K562 (cell line): Measurements from ENCODE around the gene KIF15. TPM values are rescaled to one million over a fixed set of nuclear protein-coding genes. Genes with fewer than 3 reads are reported as not detected.

Source experiments
- ATAC-seq: fragments of 200-7000 bp; cut with Tn5 transposase; 3 replicates; pipeline ENCODE4 v1.9.1; 2020; ENCODE audit warnings: moderate library complexity
- BruUV-seq: library from RNA; stranded (reverse); fragments of 400-500 nt; replicated peaks from 2 replicates; lab custom pipeline; 2021; lab: Mats Ljungman, UMichigan
- CTCF ChIA-PET: fragments of 300-600 bp; formaldehyde crosslinking; extraction: SDS; loops from one replicate; lab custom pipeline; 2021; ENCODE audit warnings: low intra/inter-chr PET ratio; lab: Yijun Ruan, JAX
- POLR2A ChIA-PET: fragments of 300-600, 350-650 bp; sonication (Branson Sonifier 250); formaldehyde crosslinking; extraction: SDS; loops from one replicate; lab custom pipeline; 2021; ENCODE audit warnings: antibody characterized with exemption, inconsistent platforms; lab: Yijun Ruan, JAX
- DNase-seq, 4 experiments: peaks; one replicate each; pipeline versions ENCODE4 v3.0.0 to v3.0.0-alpha.2; 2011 to 2018; ENCODE audit warnings: low spot score in 3 of 4, mixed read lengths in 3 of 4; ENCODE audit errors: extremely low read depth in 1 of 4
- FAIRE-seq: peaks from 2 replicates; lab custom pipeline; 2011; peaks lifted over from hg19 to GRCh38; lab: Jason Lieb, UNC
- H2AFZ ChIP-seq: 2 replicates; pipeline ENCODE4 v1.6.0; 2011; ENCODE audit warnings: low read depth, low read length, control low read depth, inconsistent platforms
- H3K27ac ChIP-seq: fragments of 200-600 bp; 3 replicates; pipeline ENCODE4 v1.8.0; 2011; ENCODE audit warnings: low read depth, mild to moderate bottlenecking, control low read depth, inconsistent platforms, low read length, moderate library complexity, mixed read lengths; ENCODE audit errors: extremely low read depth
- H3K27me3 ChIP-seq, 2 experiments: fragments of 300-600 bp in 1 of 2; 2 replicates in 1 of 2; 3 replicates in 1 of 2; pipeline versions ENCODE4 v1.6.0 to v1.8.0; 2011; ENCODE audit warnings: inconsistent platforms in 2 of 2, low read length in 2 of 2, mild to moderate bottlenecking in 1 of 2, mixed read lengths in 1 of 2, moderate library complexity in 1 of 2; ENCODE audit not compliant: control insufficient read depth in 2 of 2, insufficient read depth in 2 of 2
- H3K36me3 ChIP-seq: fragments of 300-600 bp; 3 replicates; pipeline ENCODE4 v1.8.0; 2011; ENCODE audit warnings: mild to moderate bottlenecking, low read length, inconsistent platforms; ENCODE audit not compliant: control insufficient read depth, insufficient read depth
- H3K4me1 ChIP-seq, 2 experiments: fragments of 200-600 bp in 1 of 2; replicated peaks in 1 of 2; 2 replicates in 1 of 2; 3 replicates in 1 of 2; pipeline versions ENCODE4 v1.5.1 to v1.8.0; 2011; ENCODE audit warnings: inconsistent platforms in 2 of 2, low read length in 2 of 2, mild to moderate bottlenecking in 1 of 2, mixed read lengths in 1 of 2, moderate library complexity in 1 of 2; ENCODE audit not compliant: control insufficient read depth in 2 of 2, insufficient read depth in 2 of 2
- H3K4me2 ChIP-seq: 2 replicates; pipeline ENCODE4 v1.6.1; 2011; ENCODE audit warnings: low read length, control low read depth, inconsistent platforms, mixed read lengths; ENCODE audit not compliant: insufficient read depth
- H3K4me3 ChIP-seq: fragments of 200-600 bp; sonication (generic), shearing (Covaris generic); 2 replicates; pipeline ENCODE4 v1.5.1; 2016; ENCODE audit warnings: control low read depth, inconsistent platforms
- H3K79me2 ChIP-seq: fragments of 200-600 bp; 3 replicates; pipeline ENCODE4 v1.8.0; 2011; ENCODE audit warnings: low read length, inconsistent platforms; ENCODE audit not compliant: control insufficient read depth, insufficient read depth
- H3K9ac ChIP-seq, 2 experiments: 2 replicates each; pipeline versions ENCODE4 v1.6.0 to v1.6.1; 2011; ENCODE audit warnings: low read depth in 2 of 2, low read length in 2 of 2, control low read depth in 1 of 2, inconsistent platforms in 1 of 2, mild to moderate bottlenecking in 1 of 2, mixed read lengths in 1 of 2; ENCODE audit not compliant: insufficient read depth in 1 of 2
- H3K9me1 ChIP-seq: one replicate; pipeline ENCODE4 v1.6.0; 2011; ENCODE audit warnings: inconsistent platforms, mild to moderate bottlenecking, low read length, moderate library complexity; ENCODE audit not compliant: control insufficient read depth, insufficient read depth
- H3K9me3 ChIP-seq: replicated peaks from 2 replicates; pipeline ENCODE4 v1.5.1; 2011; ENCODE audit warnings: low read depth, low read length, inconsistent platforms; ENCODE audit not compliant: control insufficient read depth, insufficient read depth
- H4K20me1 ChIP-seq: replicated peaks from 2 replicates; pipeline ENCODE4 v1.6.1; 2011; ENCODE audit warnings: low read length, inconsistent platforms, mixed read lengths; ENCODE audit not compliant: control insufficient read depth, insufficient read depth
- BACH1 ChIP-seq: fragments of 200-800 bp; sonication (Bioruptor generic); IDR thresholded peaks from 2 replicates; pipeline ENCODE4 v1.6.1; 2016; ENCODE audit warnings: missing genetic modification characterization, missing compliant biosample characterization
- CEBPG ChIP-seq, 3 experiments: fragments of 200-800 bp in 1 of 3; sonication (Bioruptor generic) in 1 of 3; sonication (generic) in 1 of 3; formaldehyde crosslinking in 1 of 3; IDR thresholded peaks in 2 of 3; conservative IDR thresholded peaks in 1 of 3; 2 replicates each; pipeline versions ENCODE4 v1.6.1 to v1.8.0; 2016 to 2022; ENCODE audit warnings: missing compliant biosample characterization in 2 of 3, missing genetic modification characterization in 2 of 3, mild to moderate bottlenecking in 1 of 3, missing genetic modification reagents in 1 of 3
- CHD4 ChIP-seq: fragments of 200-600 bp; sonication (generic); IDR thresholded peaks from 3 replicates; pipeline ENCODE4 v1.6.1; 2012; ENCODE audit warnings: low read depth, mild to moderate bottlenecking, mixed read lengths, low read length, inconsistent platforms; ENCODE audit not compliant: insufficient read depth, insufficient replicate concordance, poor library complexity, severe bottlenecking
- ETV1 ChIP-seq: fragments of 450-650 bp; conservative IDR thresholded peaks from 2 replicates; pipeline ENCODE4 v1.6.1; 2016; ENCODE audit warnings: missing genetic modification characterization, control low read depth, low read depth, missing compliant biosample characterization
- HIVEP1 ChIP-seq: fragments of 250-450 bp; sonication (Bioruptor Pico); IDR thresholded peaks from 2 replicates; pipeline ENCODE4 v1.4.0; 2020; ENCODE audit warnings: mild to moderate bottlenecking
- ILK ChIP-seq: fragments of 450-650 bp; IDR thresholded peaks from 2 replicates; pipeline ENCODE4 v1.6.1; 2016; ENCODE audit warnings: missing genetic modification characterization, low read depth, mild to moderate bottlenecking, missing compliant biosample characterization, moderate library complexity, borderline replicate concordance
- MLLT1 ChIP-seq, 2 experiments: fragments of 450-650 bp; IDR thresholded peaks; 2 replicates each; pipeline ENCODE4 v1.6.1; 2016
- ZBTB8A ChIP-seq: fragments of 450-650 bp; IDR thresholded peaks from 2 replicates; pipeline ENCODE4 v1.6.1; 2018; ENCODE audit warnings: mild to moderate bottlenecking, moderate library complexity; ENCODE audit not compliant: partially characterized antibody
- ZNF12 ChIP-seq: sonication (generic); formaldehyde crosslinking; IDR thresholded peaks from 2 replicates; pipeline ENCODE4 v1.4.0; 2020; ENCODE audit warnings: mild to moderate bottlenecking, missing genetic modification reagents
- ZNF57 ChIP-seq: fragments of 450-650 bp; formaldehyde crosslinking; IDR thresholded peaks from 2 replicates; pipeline ENCODE4 v1.4.0; 2020; ENCODE audit warnings: mild to moderate bottlenecking, moderate library complexity
- WGBS: fragments of 100-300 bp; shearing (Covaris generic); methylation state at CpG from one replicate; pipeline ENCODE4 v1.1.6; 2016; ENCODE audit warnings: low coverage, mixed read lengths; ENCODE audit not compliant: insufficient coverage; ENCODE audit errors: missing lambda C conversion rate; 5-methylcytosine and 5-hydroxymethylcytosine counted together
- in situ Hi-C: fragments of 300-500 bp; cut with MboI; formaldehyde crosslinking; loops from 4 replicates; pipeline ENCODE4 v1.15.0; 2018; ENCODE audit warnings: inconsistent platforms, mixed read lengths
- intact Hi-C: fragments of 100-400 bp; cut with micrococcal nuclease; formaldehyde crosslinking; loops from 2 replicates; pipeline ENCODE4 v1.14.2; 2022
- polyA plus RNA-seq, 8 experiments: library from polyadenylated mRNA; depleted of rRNA in 4 of 8; stranded (reverse) in 5 of 8; unstranded in 3 of 8; fragments of >200 nt; fragmentation: Nextera tagmentation in 2 of 8; fragmentation: Illumina TruSeq in 1 of 8; extraction: Ambion mirVana in 2 of 8; extraction: Trizol in 1 of 8; gene quantifications; 2 replicates each; pipeline versions ENCODE4 v1.2.1 to v1.2.3, GENCODE V29; 2011 to 2014; ENCODE audit warnings: inconsistent platforms in 1 of 8, missing spikeins in 1 of 8
- total RNA-seq, 7 experiments: library from RNA; depleted of rRNA in 6 of 7; stranded (reverse); fragments of >200 nt in 6 of 7; fragmentation: Illumina TruSeq in 2 of 7; extraction: Trizol in 2 of 7; gene quantifications; 2 replicates each; pipeline versions ENCODE4 v1.2.1 to v1.2.3, GENCODE V29; 2011 to 2021; ENCODE audit warnings: low replicate concordance in 1 of 7

KIF15 gene
- total and polyA plus RNA-seq, 9 of the 15 experiments (the other 6 are each of a cell fraction or from before 2014, with no cell fraction given), result 9.0 to 45.9 (median 26.0) TPM

- Histone ChIP-seq H3K79me2 (no peaks in the 10 kb centered on the region), H3K9ac (no peak overlapping the region), H3K4me3 (no peak overlapping the region), H4K20me1 (no peaks in the 10 kb centered on the region), H2AFZ (no peak overlapping the region), H3K4me1 (no peaks in the 10 kb centered on the region), H3K27me3 (no peaks in the 10 kb centered on the region; a peak in 1 of 5 replicates), H3K4me2 (no peak overlapping the region), H3K9me3 (no peaks in the 10 kb centered on the region), H3K27ac (no peak overlapping the region), H3K36me3 (no peaks in the 10 kb centered on the region), H3K9me1 (no peaks in the 10 kb centered on the region)
- DNase-seq (no peak), FAIRE-seq (no peak), ATAC-seq (no peak)
- intact Hi-C loops (no loop called here), in situ Hi-C loops (no loop called here)
- no peak for TF ChIP-seq ILK (tag)
- no peak for TF ChIP-seq MLLT1 (IDR thresholded peaks at IDR 0.05)
- TF ChIP-seq BACH1 (tag), result no peak
- no peak for TF ChIP-seq ZNF12 (CRISPR knock-in tag)
- TF ChIP-seq ZBTB8A, result no peak
- TF ChIP-seq CHD4, result no peak
- no peak for TF ChIP-seq ZNF57 (CRISPR knock-in tag)
- no peak for TF ChIP-seq ETV1 (tag)
- no peak for TF ChIP-seq CEBPG (CRISPR knock-in tag; IDR thresholded peaks at IDR 0.05)
- no peak for TF ChIP-seq CEBPG (tag; conservative IDR thresholded peaks at IDR 0.05 in 1 of 2, IDR thresholded peaks at IDR 0.05 in 1 of 2)
- no peak for TF ChIP-seq HIVEP1 (CRISPR knock-in tag)
- ChIA-PET POLR2A (interaction anchor here (0.8 kb wide), 1 partner anchor 10 kb away, joined by 4 read pairs; no protein-coding TSS in a partner anchor), CTCF (no interaction called here)
- no TSS peak for BruUV-seq
- 21% methylated on average over 3 of the region's 3 CpGs for WGBS
Measured at GRCh38 chr3:44877333-44877732, 115.7 kb downstream of the KIF15 start.
